Choroid plexus epithelial cell (primary cell): Measurements from ENCODE around the gene ADGRB3.
"Not testable (repeated sequence)": the region's sequence is repeated elsewhere in the genome, so short reads cannot be mapped to it uniquely, and the experiment has no call there.

Source experiments
- DNase-seq: peaks from one replicate; pipeline ENCODE4 v3.0.0-alpha.2; 2010; ENCODE audit warnings: low read depth
- H3K4me3 ChIP-seq: 2 replicates; pipeline ENCODE4 v1.5.1; 2011; ENCODE audit warnings: low read depth, mild to moderate bottlenecking, control low read depth, low read length, moderate library complexity
- CTCF ChIP-seq: conservative IDR thresholded peaks from 2 replicates; pipeline ENCODE4 v1.5.1; 2011; ENCODE audit warnings: low read depth, mild to moderate bottlenecking, control low read depth, inconsistent platforms, low read length, moderate library complexity

The ADGRB3 gene

GRCh38 chr6:68741501-68742386 lies 106.7 kb downstream of the ADGRB3 start:
- TF ChIP-seq CTCF: no peak
- no peak overlapping the region for H3K4me3 ChIP-seq
- DNase-seq: no peak

GRCh38 chr6:68743099-68743498 lies 108.0 kb downstream of the ADGRB3 start:
- TF ChIP-seq CTCF: no peak
- no peak overlapping the region for H3K4me3 ChIP-seq
- no peak for DNase-seq

GRCh38 chr6:68744376-68744775 lies 109.3 kb downstream of the ADGRB3 start:
- not testable (repeated sequence) for H3K4me3 ChIP-seq, DNase-seq

- no peak for TF ChIP-seq CTCF
- DNase-seq: no peak
Measured at GRCh38 chr6:68746376-68746775, 111.3 kb downstream of the ADGRB3 start.

GRCh38 chr6:68747110-68747790 lies 112.2 kb downstream of the ADGRB3 start:
- TF ChIP-seq CTCF: no peak
- DNase-seq: no peak
- no peak overlapping the region for H3K4me3 ChIP-seq

More at GRCh38 chr6:68746376-68746775, 111.3 kb downstream of the ADGRB3 start:
- H3K4me3 ChIP-seq: no peak overlapping the region

- H3K4me3 ChIP-seq, DNase-seq: not testable (repeated sequence)
Measured at GRCh38 chr6:68747832-68748231, 112.8 kb downstream of the ADGRB3 start.

- H3K4me3 ChIP-seq: no peak overlapping the region
- no peak for DNase-seq
- no peak for TF ChIP-seq CTCF
Measured at GRCh38 chr6:68754681-68755213, 119.7 kb downstream of the ADGRB3 start.
